GM19023 (cell line): Measurements from ENCODE around the gene NDUFS7.

Source experiments
- ATAC-seq: cut with Tn5 transposase; IDR thresholded peaks from one replicate; pipeline ENCODE4 v1.9.1; 2021; ENCODE audit warnings: mild to moderate bottlenecking, moderate library complexity; ENCODE audit not compliant: unreplicated experiment

The NDUFS7 gene

DNA sequence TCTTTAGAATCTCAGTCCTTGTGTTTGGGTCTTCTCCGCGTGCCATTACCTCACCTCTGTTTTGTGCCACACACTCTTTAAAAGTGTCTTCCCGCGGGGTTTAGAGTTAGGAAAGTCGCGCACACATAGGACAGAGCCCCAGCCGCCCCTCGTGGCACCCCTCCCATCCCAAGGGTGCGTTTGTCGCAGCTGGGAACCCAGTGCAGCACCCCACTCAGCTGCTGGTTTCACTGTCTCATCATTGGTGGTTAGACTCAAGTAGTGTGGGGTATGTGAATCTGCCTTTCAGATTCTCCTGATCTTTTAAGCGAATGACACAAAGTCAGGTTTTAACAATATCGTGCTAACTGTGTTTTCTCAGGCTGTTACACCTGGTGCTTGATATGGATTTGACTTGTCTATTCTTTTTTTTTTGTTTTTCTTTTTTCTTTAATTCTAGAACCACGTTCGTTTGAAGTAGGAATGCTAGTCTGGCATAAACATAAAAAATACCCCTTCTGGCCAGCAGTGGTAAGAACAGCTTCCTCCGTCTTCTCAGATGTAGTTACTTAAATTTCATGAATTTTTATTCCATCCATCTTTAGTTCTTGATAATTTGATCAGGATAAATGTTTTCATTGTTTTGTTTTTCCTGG, 19.5 kb upstream of the NDUFS7 start:
- ATAC-seq = no peak

DNA sequence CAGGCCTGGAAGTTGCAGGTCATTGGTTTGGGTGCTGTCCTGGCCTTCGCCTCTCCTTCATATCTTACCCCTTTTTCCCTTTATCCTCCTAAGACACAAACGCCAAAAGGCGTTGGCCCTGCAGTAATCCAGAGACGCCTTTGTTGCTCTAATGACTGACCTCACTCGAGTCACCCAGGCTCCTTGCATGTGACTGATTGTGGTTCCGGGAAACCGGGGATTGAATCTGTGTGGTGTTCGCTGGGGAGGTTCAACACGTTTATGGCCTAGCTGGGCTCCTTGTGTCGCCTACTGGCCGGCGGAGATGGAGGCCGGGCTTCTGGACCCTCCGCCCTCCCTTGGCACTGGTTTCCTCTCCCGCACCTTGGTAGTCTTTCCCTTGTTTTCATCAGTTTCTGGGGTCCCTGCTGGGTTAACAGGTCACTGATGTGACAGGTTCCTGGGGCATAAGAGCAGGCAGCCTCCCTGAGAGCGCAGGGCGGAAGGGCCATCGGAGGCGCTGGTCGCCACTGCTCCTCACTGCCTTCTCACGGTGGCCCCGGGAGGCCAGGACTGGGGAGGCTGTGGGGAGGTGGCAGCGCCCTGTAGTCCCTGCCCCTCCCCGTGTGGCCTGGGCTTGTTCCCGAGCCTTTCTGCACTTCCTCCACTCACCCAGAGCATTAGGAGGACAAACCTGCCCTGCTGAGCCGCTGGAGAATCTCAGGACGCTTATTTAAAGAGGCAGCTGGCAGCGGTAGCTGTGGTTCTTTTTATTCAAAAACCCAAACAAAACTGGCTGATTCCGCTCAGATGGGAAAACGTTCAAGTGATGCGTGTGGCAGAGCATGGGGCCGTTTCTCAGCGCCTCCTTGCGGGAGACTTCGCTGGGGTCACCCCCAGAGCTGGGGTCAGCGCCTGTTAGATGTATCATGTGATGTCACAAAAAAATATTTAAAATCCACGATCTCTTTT, 18.1 kb upstream of the NDUFS7 start:
- ATAC-seq = no peak

DNA sequence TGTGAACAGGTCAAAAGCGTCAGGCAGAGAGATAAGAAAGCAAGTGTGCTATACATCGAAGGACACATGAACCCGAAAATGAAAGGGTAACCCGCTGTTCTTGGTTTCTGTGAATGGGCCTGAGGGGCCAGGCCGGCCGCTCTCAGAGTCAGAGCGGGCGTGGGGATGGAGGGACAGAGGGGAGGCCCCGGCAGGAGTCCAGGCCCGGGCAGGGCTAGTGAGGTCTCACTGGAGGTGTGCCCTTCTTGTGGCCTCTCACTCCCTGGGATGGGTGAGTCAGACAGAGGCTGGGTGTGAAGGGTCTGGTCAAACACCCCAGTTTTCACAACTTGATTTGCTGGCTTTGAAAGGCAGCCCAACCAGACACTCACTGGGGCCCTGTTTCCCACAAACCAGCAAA, 17.4 kb upstream of the NDUFS7 start:
- no peak for ATAC-seq

DNA sequence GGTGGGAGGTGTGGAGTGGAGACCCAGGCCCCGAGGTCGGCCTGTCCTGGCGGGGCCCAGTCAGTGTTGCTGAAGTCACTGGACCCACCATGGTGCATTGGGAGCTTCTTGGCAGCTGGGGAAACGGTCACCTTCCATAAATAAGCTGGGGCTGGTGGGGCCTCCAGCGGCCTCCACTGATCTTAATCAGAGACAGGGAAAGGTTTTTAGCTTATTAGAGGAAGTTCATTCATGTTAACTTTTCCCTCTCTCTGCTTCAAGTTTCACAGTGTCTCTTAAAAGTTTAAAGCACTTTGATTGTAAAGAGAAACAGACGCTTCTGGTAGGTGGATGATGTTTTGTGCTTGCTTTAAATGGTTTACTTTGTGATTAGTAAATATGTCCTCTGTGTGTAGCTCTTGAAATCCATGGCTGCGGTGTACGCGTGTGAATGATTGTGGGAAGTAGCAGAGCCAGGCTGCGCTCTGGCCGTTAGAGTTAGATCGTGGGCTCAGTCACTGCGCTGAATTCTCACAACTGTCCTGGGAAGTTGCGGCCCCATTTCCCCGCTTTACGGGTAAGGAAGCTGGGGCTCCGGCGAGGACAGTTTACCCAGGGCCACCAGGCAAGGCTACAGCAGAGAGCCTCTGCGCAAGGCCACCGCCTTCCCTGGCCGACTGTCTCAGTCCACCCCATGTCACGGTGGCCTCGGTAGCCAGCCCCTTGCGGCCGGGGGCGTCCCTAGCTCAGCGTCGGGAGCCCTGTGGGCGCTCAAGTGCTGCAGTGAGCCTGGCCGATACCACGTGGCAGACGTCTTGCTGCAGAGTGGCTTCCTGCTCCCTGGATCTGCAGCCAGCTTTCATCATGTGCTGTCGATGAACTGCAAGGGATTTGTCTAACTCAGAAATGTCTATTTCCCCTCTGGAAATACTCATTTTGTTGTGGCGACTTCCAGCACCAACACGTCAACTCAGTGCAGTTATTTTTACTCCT, 16.5 kb upstream of the NDUFS7 start:
- no peak for ATAC-seq

DNA sequence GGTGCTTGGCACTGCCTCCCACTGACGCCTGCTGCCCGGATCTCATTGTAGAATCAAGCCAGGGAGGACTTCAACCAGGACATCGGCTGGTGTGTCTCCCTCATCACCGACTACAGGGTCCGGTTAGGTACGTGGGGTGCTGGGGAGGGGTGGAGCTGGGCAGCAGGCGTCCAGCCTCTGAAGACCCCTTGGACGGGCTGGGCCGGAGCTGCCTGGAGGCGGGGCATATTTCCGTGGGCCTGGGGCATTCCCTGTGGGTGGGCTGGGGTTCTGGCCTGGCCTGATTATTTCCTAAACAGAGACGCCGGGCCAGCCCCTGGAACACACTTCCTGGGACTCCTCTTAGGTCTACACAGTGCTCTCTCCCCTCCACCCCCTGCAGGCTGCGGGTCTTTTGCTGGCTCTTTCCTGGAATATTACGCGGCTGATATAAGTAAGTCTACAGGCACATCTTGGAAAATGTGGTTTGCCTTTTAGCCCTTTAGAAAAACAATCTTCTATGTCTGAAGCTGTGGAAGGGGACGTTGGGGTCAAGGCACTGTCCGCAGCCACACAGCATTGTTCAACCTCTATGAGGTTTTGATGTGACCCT, 14.4 kb upstream of the NDUFS7 start:
- no peak for ATAC-seq

DNA sequence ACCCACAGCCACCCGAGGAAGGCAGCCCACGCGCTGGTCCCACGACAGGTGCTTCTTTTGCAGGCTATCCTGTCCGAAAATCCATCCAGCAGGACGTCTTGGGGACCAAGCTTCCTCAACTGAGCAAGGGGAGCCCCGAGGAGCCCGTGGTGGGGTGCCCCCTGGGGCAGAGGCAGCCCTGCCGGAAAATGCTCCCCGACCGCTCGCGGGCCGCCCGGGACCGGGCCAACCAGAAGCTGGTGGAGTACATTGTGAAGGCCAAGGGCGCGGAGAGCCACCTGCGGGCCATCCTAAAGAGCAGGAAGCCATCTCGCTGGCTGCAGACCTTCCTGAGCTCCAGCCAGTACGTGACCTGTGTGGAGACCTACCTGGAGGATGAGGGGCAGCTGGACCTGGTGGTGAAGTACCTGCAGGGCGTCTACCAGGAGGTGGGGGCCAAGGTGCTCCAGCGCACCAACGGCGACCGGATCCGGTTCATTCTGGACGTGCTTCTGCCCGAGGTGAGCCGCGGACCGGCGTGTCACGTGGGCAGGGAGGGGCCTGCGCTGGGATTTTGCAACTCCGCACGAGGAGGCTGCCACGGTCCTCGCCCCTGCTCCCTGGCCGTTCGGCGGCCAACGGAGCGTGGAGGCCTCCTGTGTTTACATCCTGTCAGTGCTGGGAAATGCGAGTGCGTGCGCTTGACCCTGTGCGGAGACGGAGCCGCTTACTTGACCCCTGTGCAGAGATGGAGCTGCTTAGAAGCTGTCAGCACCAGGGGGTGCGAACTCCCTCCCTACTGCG, 12.9 kb upstream of the NDUFS7 start:
- no peak for ATAC-seq

DNA sequence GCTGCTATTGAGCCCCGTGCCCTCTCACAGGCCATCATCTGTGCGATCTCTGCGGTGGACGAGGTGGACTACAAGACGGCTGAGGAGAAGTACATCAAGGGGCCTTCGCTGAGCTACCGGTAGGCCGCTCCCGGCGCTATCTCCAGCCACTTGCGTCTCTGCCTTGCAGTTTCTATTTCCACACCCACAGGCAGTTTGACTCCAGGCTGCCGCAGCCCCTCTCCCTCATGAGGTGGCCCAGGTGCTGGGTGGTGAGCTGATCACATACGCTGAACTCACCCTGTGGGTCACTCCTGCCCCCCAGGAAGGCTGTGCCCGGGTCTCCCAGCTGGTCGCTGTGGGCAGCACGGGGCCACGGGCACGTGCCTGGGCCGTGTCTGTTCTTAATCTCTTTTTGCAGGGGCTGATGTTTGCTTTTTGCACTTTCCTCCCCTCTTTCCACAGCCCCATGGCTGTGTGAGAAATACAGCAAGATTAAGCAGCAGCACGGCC, 10.6 kb upstream of the NDUFS7 start:
- ATAC-seq = no peak

DNA sequence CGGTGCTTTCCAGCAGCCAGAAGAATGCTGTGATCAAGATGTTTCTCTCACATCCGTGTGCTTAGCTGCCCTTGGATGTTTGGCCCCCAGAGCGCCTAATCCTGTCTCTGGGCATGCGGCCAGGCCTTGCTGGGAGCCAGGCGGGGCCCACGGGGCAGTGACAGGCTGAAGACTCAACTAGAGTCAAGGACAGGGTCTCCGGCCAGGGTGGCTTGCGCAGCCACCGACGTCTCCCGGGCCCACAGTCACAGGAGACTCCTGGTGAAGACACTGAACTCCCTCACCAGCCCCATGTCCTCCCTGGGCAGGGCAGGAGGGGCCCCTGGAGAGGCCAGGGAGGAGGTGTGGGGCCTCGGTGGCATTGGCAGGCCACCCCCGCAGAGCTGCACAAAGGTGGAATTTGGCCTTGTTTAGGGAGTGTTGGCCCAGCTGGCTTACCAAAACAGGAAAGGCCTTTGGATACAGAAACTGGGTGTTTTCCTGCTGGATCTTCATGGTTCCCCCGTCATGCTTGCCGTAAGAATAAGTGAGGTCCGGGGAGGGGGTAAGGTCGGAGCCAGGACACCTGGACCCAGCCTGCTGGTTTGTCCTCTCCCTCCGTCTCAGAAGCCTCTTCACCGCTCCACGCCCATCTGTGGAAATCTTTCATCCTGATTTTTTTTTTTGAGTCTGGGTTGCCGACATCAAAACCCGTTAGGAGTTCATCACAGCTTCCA, 10.0 kb upstream of the NDUFS7 start:
- no peak for ATAC-seq

DNA sequence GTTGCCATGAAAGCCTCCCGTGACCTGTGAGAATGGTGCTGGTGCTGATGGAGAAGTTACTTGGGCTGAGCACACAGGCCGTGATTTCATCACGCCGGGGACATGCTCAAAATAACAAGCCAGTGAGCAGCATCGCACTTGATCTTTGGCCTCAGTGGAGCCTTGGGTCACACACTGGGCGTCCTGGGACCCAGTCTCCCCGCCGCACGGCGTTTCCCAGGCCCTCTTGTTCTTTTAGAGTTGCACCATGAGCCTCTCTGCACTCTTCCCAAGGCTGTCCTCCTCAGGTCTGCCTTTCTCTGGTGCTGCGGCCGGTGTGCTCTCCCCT, 9.5 kb upstream of the NDUFS7 start:
- no peak for ATAC-seq

DNA sequence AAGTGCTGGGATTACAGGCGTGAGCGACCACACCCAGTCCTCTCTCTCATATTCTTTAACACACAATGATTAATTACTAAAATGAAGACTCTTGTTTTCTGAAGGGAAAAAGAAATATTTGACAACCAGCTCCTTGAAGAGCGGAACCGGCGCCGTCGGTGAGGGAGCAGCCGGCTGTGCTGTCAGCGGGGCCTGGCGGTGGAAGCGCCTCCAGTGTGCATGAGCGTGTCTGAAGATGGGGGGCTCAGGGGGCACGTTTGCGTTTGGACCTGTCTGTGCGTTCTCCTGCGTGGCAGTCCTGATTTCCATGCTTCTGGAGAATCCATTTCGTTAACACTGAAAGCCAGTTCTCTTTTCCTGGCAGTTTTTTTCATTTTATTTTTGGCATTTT, 7.3 kb upstream of the NDUFS7 start:
- no peak for ATAC-seq

DNA sequence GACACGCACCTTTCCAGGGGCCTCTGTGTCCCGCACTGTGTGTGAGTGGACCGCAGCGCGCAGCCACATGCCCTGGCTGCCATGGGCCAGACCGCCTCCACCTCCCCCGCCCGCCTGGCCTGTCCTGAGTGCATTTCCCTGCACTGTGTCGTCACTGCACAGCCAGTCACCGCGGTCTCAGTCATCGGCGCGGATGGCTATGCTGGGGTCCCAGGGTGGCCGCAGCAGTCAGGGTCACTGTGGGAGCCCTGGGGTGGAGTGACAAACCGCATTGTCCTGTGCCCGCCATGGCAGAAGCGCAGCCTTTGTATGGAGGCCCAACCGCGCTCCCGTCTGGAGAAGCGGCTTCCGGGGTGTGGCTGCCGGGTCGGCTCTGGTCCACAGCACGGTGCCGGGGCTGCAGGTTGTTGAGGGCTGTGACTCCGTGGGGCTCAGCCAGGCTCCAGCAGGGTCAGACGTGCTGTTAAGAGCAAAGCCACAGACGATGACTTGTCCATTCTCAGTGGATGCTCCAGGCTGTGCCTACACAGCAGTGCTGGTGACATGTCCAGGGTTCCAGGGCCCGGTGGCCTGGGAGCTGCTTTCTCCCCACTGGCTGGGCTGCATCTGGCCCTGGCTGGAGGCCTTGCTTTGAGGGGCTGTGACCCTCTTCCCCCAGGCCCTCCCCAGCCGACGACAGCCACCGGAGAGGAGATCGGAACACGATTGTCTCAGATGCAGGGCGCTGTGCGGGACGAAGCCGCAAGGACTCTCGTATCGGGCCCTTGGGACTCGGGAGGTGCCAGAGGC, 6.3 kb upstream of the NDUFS7 start:
- ATAC-seq = no peak

DNA sequence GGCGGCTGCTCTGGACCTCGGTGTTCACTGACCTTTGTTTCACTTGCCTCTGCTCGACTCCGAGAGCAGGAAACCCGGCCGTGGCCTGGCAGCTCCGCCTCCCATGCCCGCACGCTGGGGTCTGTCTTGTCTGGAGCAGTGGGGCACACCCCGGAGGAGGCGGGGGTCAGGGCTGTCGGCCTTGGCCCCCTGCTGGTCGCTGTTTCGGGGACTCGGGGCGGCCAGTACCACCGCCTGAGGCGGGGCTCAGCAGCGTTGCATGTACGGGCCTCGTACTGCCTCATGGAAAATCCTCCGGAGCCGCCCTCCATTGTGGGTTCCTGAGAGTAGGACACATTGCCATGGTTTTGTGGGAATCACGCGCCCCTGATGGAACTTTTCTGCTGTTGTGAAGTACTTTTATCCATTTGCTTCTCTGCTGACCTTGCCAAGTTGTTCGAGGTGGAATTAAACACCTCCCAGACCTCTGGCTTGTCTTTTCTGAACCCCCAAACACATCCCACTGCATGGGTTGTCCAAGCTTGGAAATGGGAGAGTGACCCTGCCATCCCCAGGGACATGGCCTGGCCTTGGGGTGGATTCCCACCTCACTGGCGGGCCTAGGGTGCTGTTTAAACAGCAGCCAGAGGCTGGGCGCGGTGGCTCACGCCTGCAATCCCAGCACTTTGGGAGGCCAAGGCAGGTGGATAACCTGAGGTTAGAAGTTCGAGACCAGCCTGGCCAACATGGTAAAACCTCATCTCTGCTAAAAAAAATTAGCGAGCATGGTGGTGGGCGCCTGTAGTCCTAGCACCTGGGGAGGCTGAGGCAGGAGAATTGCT, 5.5 kb upstream of the NDUFS7 start:
- ATAC-seq = no peak

DNA sequence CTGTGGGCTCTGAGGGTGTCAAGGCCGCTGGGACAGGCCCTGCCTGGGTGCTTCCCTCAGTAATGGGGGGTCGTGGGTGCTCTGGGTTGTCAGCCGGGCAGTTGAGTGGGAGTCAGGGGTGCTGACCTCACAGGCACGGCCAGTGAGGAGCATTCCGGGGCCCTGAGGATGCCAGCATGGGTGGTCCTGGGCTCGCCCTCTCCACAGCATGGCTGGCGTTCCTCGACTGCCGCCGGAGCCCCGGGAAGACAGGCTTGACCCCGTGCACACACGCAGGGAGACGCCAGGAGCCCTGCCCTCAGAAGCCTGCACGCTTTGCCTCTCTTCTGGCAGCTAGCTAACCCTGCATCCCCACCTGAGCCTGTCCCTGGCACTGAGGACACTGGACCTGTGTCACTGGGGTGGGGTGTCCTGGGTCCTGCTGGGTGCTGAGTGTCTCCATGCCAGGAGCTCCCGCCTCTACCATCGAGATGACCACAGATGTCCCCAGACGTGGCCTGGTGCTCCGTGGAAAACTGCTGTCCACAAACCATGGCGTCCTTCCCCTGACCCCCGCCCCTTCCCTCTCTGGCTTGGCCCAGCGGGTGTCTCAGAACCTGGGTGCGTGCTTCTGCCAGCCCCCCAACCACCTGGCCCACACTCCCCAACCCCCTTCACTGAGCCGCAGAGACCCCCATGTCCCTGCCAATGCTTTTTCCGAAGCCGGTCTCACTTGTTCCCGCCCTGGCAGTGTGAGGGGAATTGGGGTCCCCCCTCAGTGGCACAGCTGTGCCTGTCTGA, 4.4 kb upstream of the NDUFS7 start:
- ATAC-seq = no peak

DNA sequence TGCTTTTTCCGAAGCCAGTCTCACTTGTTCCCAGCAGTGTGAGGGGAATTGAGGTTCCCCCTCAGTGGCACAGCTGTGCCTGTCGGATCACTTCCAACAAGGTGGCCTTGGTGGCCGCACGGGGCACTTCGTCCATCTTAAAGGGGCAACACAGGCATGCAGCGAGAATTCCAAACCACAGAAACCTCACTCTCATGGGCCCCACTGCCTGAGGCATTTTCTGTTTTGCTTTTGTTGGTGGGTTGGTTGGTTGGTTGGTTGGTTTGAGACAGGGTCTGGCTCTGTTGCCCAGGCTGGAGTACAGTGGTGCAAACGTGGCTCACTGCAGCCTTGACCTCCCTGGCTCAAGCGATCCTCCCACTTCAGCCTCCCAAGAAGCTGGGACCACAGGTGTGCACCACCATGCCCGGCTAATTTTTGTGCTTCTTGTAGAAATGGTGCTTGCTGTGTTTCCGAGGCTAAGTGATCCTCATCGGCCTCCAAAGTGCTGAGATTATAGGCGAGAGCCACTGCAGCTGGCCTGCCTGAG, 3.7 kb upstream of the NDUFS7 start:
- ATAC-seq = no peak

DNA sequence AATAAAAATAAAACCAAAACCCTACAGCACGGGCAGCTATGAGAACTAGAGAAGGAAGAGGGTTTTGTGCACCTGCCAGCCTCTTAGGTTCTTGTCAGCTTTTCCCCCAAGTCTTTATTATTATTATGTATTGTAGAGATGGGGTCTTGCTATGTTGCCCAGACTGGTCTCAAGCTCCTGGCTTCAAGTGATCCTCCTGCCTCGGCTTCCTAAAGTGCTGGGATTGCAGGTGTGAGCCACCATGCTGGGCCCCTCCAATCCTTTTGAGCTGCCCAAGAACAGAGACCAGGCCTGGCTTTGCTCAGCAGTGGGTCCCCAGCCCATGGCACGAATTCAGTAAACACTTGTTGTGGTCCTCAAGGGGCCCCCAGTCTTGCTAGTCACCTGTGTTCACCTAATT, 1.5 kb upstream of the NDUFS7 start:
- no peak for ATAC-seq

DNA sequence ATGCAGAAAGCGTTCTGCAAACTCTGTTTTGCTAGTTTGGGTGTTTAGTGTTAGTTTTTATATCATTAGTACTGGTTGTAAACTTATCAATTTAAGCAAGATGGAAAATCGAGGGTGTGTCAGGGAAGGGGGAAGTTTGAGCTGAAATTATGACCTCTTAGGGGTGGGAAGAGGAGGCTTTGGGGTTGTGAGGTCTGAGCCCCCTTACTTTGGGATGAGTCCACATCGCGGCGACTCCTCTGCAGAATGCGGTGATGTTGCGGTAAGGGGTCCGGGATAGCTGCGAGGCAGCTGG, 743 bp upstream of the NDUFS7 start:
- no peak for ATAC-seq

DNA sequence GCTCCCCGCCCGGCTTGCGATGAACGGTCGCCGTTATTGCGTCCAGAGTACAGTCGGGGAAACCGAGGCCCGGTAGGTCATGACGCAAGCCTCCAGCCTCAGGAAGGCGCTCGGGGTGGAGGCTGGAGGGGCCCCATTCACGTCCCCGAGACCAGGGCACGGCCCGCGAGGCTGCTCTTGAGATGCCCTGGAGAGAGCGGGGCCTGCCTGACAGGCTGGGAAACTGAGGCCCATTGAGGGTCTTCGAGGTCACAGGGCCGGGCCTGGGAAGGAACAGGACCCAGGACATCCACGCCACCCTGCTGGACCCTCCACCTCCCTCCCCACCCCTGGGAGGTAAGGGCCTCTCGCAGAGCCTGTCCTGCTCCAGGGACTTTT, 367 bp downstream of the NDUFS7 start:
- ATAC-seq = peak; percentile 29
